GM12892 (cell line): Measurements from ENCODE around the gene CIP2A.

ENCODE experiments used
- DNase-seq: peaks from one replicate; pipeline ENCODE4 v3.0.0; 2011; ENCODE audit not compliant: insufficient read length
- FAIRE-seq: peaks from 2 replicates; lab custom pipeline; 2011; peaks lifted over from hg19 to GRCh38; lab: Jason Lieb, UNC
- POLR2A ChIP-seq: IDR thresholded peaks from 2 replicates; pipeline ENCODE4 v1.6.1; 2011; ENCODE audit warnings: low read depth, low read length, control low read depth
- POLR2AphosphoS5 ChIP-seq: IDR thresholded peaks from 2 replicates; pipeline ENCODE4 v1.6.1; 2011; ENCODE audit warnings: low read depth, low read length, control low read depth
- TAF1 ChIP-seq: IDR thresholded peaks from 2 replicates; pipeline ENCODE4 v1.6.1; 2011; ENCODE audit warnings: low read depth, mild to moderate bottlenecking, control low read depth, low read length, borderline replicate concordance

The CIP2A gene

GRCh38 chr3:108503722-108504121, 85.5 kb downstream of the CIP2A start:
- TF ChIP-seq POLR2AphosphoS5 (no peak), POLR2A (no peak), TAF1 (no peak)
- no peak for DNase-seq
- FAIRE-seq = no peak

GRCh38 chr3:108501535-108501934, 87.7 kb downstream of the CIP2A start:
- FAIRE-seq = no peak
- DNase-seq = no peak
- TF ChIP-seq POLR2A = no peak
- no peak for TF ChIP-seq POLR2AphosphoS5

- FAIRE-seq = no peak
- TF ChIP-seq POLR2A = no peak
- DNase-seq = no peak
These were observed 88.5 kb downstream of the CIP2A start for GRCh38 chr3:108500728-108501127.
